HepG2 (cell line): ENCODE measurements around the gene TRAP1. TPM values are rescaled to one million over a fixed set of nuclear protein-coding genes. Genes with fewer than 3 reads are reported as not detected.

Experiments
- ATAC-seq: fragments of 200-7000 bp; cut with Tn5 transposase; 3 replicates; pipeline ENCODE4 v1.9.1; 2020; ENCODE audit warnings: mild to moderate bottlenecking, moderate library complexity
- BruUV-seq: library from RNA; stranded (reverse); fragments of 400-500 nt; replicated peaks from 2 replicates; lab custom pipeline; 2021; lab: Mats Ljungman, UMichigan
- CTCF ChIA-PET: fragments of 300-600 bp; formaldehyde crosslinking; extraction: SDS; loops from one replicate; lab custom pipeline; 2021; ENCODE audit warnings: low total read pairs, inconsistent platforms, low intra/inter-chr PET ratio; lab: Yijun Ruan, JAX
- POLR2A ChIA-PET: fragments of 350-600 bp; sonication (Branson Sonifier 250); formaldehyde crosslinking; loops from one replicate; lab custom pipeline; 2020; ENCODE audit warnings: antibody characterized with exemption, inconsistent platforms; lab: Yijun Ruan, JAX
- DNase-seq: peaks from one replicate; pipeline ENCODE4 v3.0.0-alpha.2; 2015; ENCODE audit warnings: low spot score
- FAIRE-seq: peaks from 3 replicates; lab custom pipeline; 2011; peaks lifted over from hg19 to GRCh38; lab: Jason Lieb, UNC
- H2AFZ ChIP-seq: one replicate; pipeline ENCODE4 v1.6.1; 2011; ENCODE audit warnings: low read length, inconsistent platforms
- H3K27ac ChIP-seq: fragments of 300-600 bp; 3 replicates; pipeline ENCODE4 v1.8.0; 2011; ENCODE audit warnings: mixed run types, mild to moderate bottlenecking, mixed read lengths, low read length, inconsistent platforms; ENCODE audit not compliant: insufficient read depth; ENCODE audit errors: extremely low read length
- H3K27me3 ChIP-seq, 2 experiments: fragments of 200-600 bp in 1 of 2; 2 replicates in 1 of 2; 3 replicates in 1 of 2; pipeline versions ENCODE4 v1.6.0 to v1.8.0; 2011; ENCODE audit warnings: low read length in 2 of 2, mild to moderate bottlenecking in 2 of 2, moderate library complexity in 2 of 2, inconsistent platforms in 1 of 2; ENCODE audit not compliant: insufficient read depth in 2 of 2, control insufficient read depth in 1 of 2
- H3K36me3 ChIP-seq, 2 experiments: fragments of 200-600 bp in 1 of 2; replicated peaks in 1 of 2; 2 replicates in 1 of 2; 3 replicates in 1 of 2; pipeline versions ENCODE4 v1.5.1 to v1.8.0; 2011; ENCODE audit warnings: low read length in 2 of 2, inconsistent platforms in 1 of 2; ENCODE audit not compliant: insufficient read depth in 2 of 2, control insufficient read depth in 1 of 2
- H3K4me1 ChIP-seq: 2 replicates; pipeline ENCODE4 v1.5.1; 2012; ENCODE audit warnings: low read length, inconsistent platforms; ENCODE audit not compliant: insufficient read depth
- H3K4me2 ChIP-seq: 2 replicates; pipeline ENCODE4 v1.6.0; 2011; ENCODE audit warnings: low read depth, low read length, inconsistent platforms
- H3K4me3 ChIP-seq, 3 experiments: fragments of 200-600 bp in 1 of 3; sonication (generic), shearing (Covaris generic) in 1 of 3; replicated peaks in 1 of 3; 2 replicates each; pipeline ENCODE4 v1.5.1; 2011 to 2016; ENCODE audit warnings: low read length in 3 of 3, inconsistent platforms in 2 of 3, low read depth in 2 of 3, mild to moderate bottlenecking in 2 of 3, control low read depth in 1 of 3, mixed read lengths in 1 of 3; ENCODE audit not compliant: insufficient read depth in 1 of 3
- H3K79me2 ChIP-seq: one replicate; pipeline ENCODE4 v1.6.1; 2011; ENCODE audit warnings: low read length, inconsistent platforms; ENCODE audit not compliant: insufficient read depth
- H3K9ac ChIP-seq: 2 replicates; pipeline ENCODE4 v1.6.0; 2011; ENCODE audit warnings: mild to moderate bottlenecking, low read depth, low read length, inconsistent platforms; ENCODE audit not compliant: insufficient read depth
- H3K9me3 ChIP-seq: 2 replicates; pipeline ENCODE4 v1.5.1; 2012; ENCODE audit warnings: mild to moderate bottlenecking, low read length
- H4K20me1 ChIP-seq: 2 replicates; pipeline ENCODE4 v1.6.0; 2011; ENCODE audit warnings: inconsistent platforms, mild to moderate bottlenecking, low read length, moderate library complexity; ENCODE audit not compliant: insufficient read depth
- ATF7-NPFF ChIP-seq: sonication (generic); formaldehyde crosslinking; IDR thresholded peaks from 2 replicates; pipeline ENCODE4 v1.8.1; 2023; ENCODE audit warnings: mild to moderate bottlenecking, low read depth, missing genetic modification reagents, moderate library complexity
- DMTF1 ChIP-seq: sonication (generic); formaldehyde crosslinking; IDR thresholded peaks from 2 replicates; pipeline ENCODE4 v1.4.0; 2020; ENCODE audit warnings: mild to moderate bottlenecking, missing genetic modification reagents
- GLI4 ChIP-seq: sonication (generic); formaldehyde crosslinking; IDR thresholded peaks from 2 replicates; pipeline ENCODE4 v1.5.1; 2020; ENCODE audit warnings: missing genetic modification reagents, mild to moderate bottlenecking, moderate library complexity, borderline replicate concordance
- HNRNPH1 ChIP-seq: fragments of 200-400 bp; formaldehyde crosslinking; optimal IDR thresholded peaks from 2 replicates; pipeline ENCODE3; 2017; ENCODE audit warnings: mild to moderate bottlenecking, low read depth, low read length
- MAZ ChIP-seq, 2 experiments: sonication (generic) in 1 of 2; formaldehyde crosslinking in 1 of 2; IDR thresholded peaks; 2 replicates each; pipeline versions ENCODE4 v1.5.0 to v1.6.1; 2012 to 2020; ENCODE audit warnings: low read depth in 2 of 2, mild to moderate bottlenecking in 2 of 2, borderline replicate concordance in 1 of 2, improper control_type of control experiment in 1 of 2, low read length in 1 of 2, missing genetic modification reagents in 1 of 2, moderate library complexity in 1 of 2
- NCOA1 ChIP-seq: sonication (generic); formaldehyde crosslinking; IDR thresholded peaks from 2 replicates; pipeline ENCODE4 v1.9.0; 2021; ENCODE audit warnings: missing genetic modification reagents
- PREB ChIP-seq: sonication (generic); formaldehyde crosslinking; IDR thresholded peaks from 2 replicates; pipeline ENCODE4 v1.4.0; 2020; ENCODE audit warnings: missing genetic modification reagents
- SRSF9 ChIP-seq: fragments of 200-400 bp; formaldehyde crosslinking; IDR thresholded peaks from 2 replicates; pipeline ENCODE4 v1.6.1; 2018; ENCODE audit warnings: borderline replicate concordance, mild to moderate bottlenecking, low read depth, low read length; ENCODE audit not compliant: insufficient read depth, poor library complexity, severe bottlenecking
- ZMYM2 ChIP-seq: sonication (generic); formaldehyde crosslinking; IDR thresholded peaks from 2 replicates; pipeline ENCODE4 v1.8.0; 2022; ENCODE audit warnings: mild to moderate bottlenecking, missing genetic modification reagents
- ZNF333 ChIP-seq: sonication (generic); formaldehyde crosslinking; IDR thresholded peaks from 2 replicates; pipeline ENCODE4 v1.4.0; 2020; ENCODE audit warnings: mild to moderate bottlenecking, missing genetic modification reagents, borderline replicate concordance
- ZNF484 ChIP-seq: sonication (generic); formaldehyde crosslinking; IDR thresholded peaks from 2 replicates; pipeline ENCODE4 v1.5.1; 2020; ENCODE audit warnings: mild to moderate bottlenecking, low read depth, missing genetic modification reagents, borderline replicate concordance
- ZNF556 ChIP-seq: sonication (generic); formaldehyde crosslinking; IDR thresholded peaks from 2 replicates; pipeline ENCODE4 v1.4.0; 2020; ENCODE audit warnings: mild to moderate bottlenecking, missing genetic modification reagents, borderline replicate concordance
- ZNF646 ChIP-seq: sonication (generic); formaldehyde crosslinking; IDR thresholded peaks from 2 replicates; pipeline ENCODE4 v1.9.0; 2021; ENCODE audit warnings: mild to moderate bottlenecking, missing genetic modification reagents
- ZNF780A ChIP-seq: sonication (generic); formaldehyde crosslinking; IDR thresholded peaks from 2 replicates; pipeline ENCODE4 v1.8.0; 2022; ENCODE audit warnings: mild to moderate bottlenecking, missing genetic modification reagents, moderate library complexity
- WGBS: methylation state at CpG from one replicate; pipeline ENCODE4 v1.1.6; 2017; ENCODE audit warnings: low lambda C conversion rate; 5-methylcytosine and 5-hydroxymethylcytosine counted together
- in situ Hi-C: cut with HindIII; loops from 2 replicates; pipeline ENCODE4 v1.10.0; 2017; ENCODE audit warnings: low pct_unique_long_range_greater_than_20kb; ENCODE audit not compliant: extremely low pct_ligation_motif_present
- intact Hi-C: fragments of 100-400 bp; cut with micrococcal nuclease; formaldehyde crosslinking; loops from one replicate; pipeline ENCODE4 v1.10.0; 2022; ENCODE audit not compliant: unreplicated experiment
- polyA plus RNA-seq, 8 experiments: library from polyadenylated mRNA; depleted of rRNA in 3 of 8; stranded (reverse) in 7 of 8; unstranded in 1 of 8; fragments of >200 nt; fragmentation: Illumina TruSeq in 4 of 8; extraction: Trizol in 4 of 8; gene quantifications; 2 replicates each; pipeline versions ENCODE4 v1.2.1 to v1.2.3, GENCODE V29; 2011 to 2016; ENCODE audit warnings: low read depth in 4 of 8, missing spikeins in 1 of 8, mixed read lengths in 1 of 8; ENCODE audit not compliant: insufficient read depth in 1 of 8
- total RNA-seq, 5 experiments: library from RNA; depleted of rRNA; stranded (reverse); fragments of >200 nt; fragmentation: Illumina TruSeq; extraction: Trizol; gene quantifications; 2 replicates each; pipeline ENCODE4 v1.2.3, GENCODE V29; 2016; ENCODE audit warnings: low read depth in 1 of 5

The TRAP1 gene
- total and polyA plus RNA-seq, 2 of the 13 experiments (the other 11 are each of a cell fraction or from before 2014, with no cell fraction given) = 127 to 240 TPM

GRCh38 chr16:3701531-3701930, 15.8 kb downstream of the TRAP1 start:
- H3K79me2 ChIP-seq = peaks cover 55% of the 10 kb centered on the region
- peak overlapping the region; percentile 55 for H3K27ac ChIP-seq
- no peak overlapping the region for H2AFZ ChIP-seq
- intact Hi-C loops = no loop called here
- ATAC-seq = no peak
- whole genome bisulfite sequencing = 94% methylated on average over 4 of the region's 4 CpGs
- no peak overlapping the region for H3K4me2 ChIP-seq
- H3K9ac ChIP-seq = no peak overlapping the region
- no peak for DNase-seq
- in situ Hi-C loops = no loop called here
- ChIA-PET CTCF (no interaction called here), POLR2A (no interaction called here)
- peaks cover 0 to 6% of the 10 kb centered on the region in 2 experiments; a peak in 2 of 5 replicates for H3K36me3 ChIP-seq
- H4K20me1 ChIP-seq = no peaks in the 10 kb centered on the region
- no peaks in the 10 kb centered on the region; a peak in 1 of 5 replicates for H3K27me3 ChIP-seq
- peaks cover 41% of the 10 kb centered on the region for H3K4me1 ChIP-seq
- BruUV-seq = no TSS peak
- H3K4me3 ChIP-seq = no peak overlapping the region
- H3K9me3 ChIP-seq = no peaks in the 10 kb centered on the region
- FAIRE-seq = no peak
- TF ChIP-seq SRSF9 = no peak
- no peak for TF ChIP-seq GLI4
- no peak for TF ChIP-seq MAZ (IDR thresholded peaks at IDR 0.05; ENCODE audit: borderline replicate concordance, low read depth, low read length)
- no peak for TF ChIP-seq MAZ (CRISPR knock-in tag; IDR thresholded peaks at IDR 0.05; ENCODE audit: low read depth)
- no peak for TF ChIP-seq NCOA1 (CRISPR knock-in tag)
- no peak for TF ChIP-seq ZNF333 (CRISPR knock-in tag)
- no peak for TF ChIP-seq ZMYM2
- no peak for TF ChIP-seq PREB
- no peak for TF ChIP-seq ZNF780A (CRISPR knock-in tag)
- TF ChIP-seq ZNF484 (CRISPR knock-in tag) = no peak
- no peak for TF ChIP-seq HNRNPH1
- TF ChIP-seq ZNF556 = no peak
- TF ChIP-seq DMTF1 = no peak
- no peak for TF ChIP-seq ATF7-NPFF (CRISPR knock-in tag)
- no peak for TF ChIP-seq ZNF646 (CRISPR knock-in tag)
